CD4-positive, CD25-positive, alpha-beta regulatory T cell (primary cell): Measurements from ENCODE around the gene FBXO8. TPM values are rescaled to one million over a fixed set of nuclear protein-coding genes. Genes with fewer than 3 reads are reported as not detected.

Experiments used
- ATAC-seq, 2 donors: fragments of 150-1000 bp; cut with Tn5 transposase; one replicate each; pipeline ENCODE4 v1.10.0; 2021; ENCODE audit warnings: low read depth in 2 of 2, moderate number of reproducible peaks in 2 of 2, moderate library complexity in 1 of 2
- DNase-seq, 3 donors: peaks; one replicate each; pipeline versions ENCODE4 v3.0.0 to v3.0.0-alpha.2; 2012 to 2022; ENCODE audit warnings: mixed read lengths in 1 of 3
- H3K27ac ChIP-seq: one replicate; pipeline ENCODE4 v1.7.0; 2013; ENCODE audit warnings: mild to moderate bottlenecking, low read length; ENCODE audit not compliant: insufficient read depth, poor library complexity, severe bottlenecking
- H3K27me3 ChIP-seq: one replicate; pipeline ENCODE4 v1.7.0; 2013; ENCODE audit warnings: low read length; ENCODE audit not compliant: control insufficient read depth, insufficient read depth
- H3K36me3 ChIP-seq: one replicate; pipeline ENCODE4 v1.7.0; 2013; ENCODE audit warnings: mild to moderate bottlenecking, low read length, moderate library complexity; ENCODE audit not compliant: control insufficient read depth, insufficient read depth
- H3K4me1 ChIP-seq: 2 replicates; pipeline ENCODE4 v1.7.0; 2013; ENCODE audit warnings: mild to moderate bottlenecking, low read length; ENCODE audit not compliant: insufficient read depth, control insufficient read depth, poor library complexity, severe bottlenecking
- H3K4me3 ChIP-seq: one replicate; pipeline ENCODE4 v1.7.0; 2013; ENCODE audit warnings: low read depth, mild to moderate bottlenecking, low read length, moderate library complexity
- H3K9me3 ChIP-seq, 2 experiments: 1 replicate in 1 of 2; 2 replicates in 1 of 2; pipeline ENCODE4 v1.7.0; 2013; ENCODE audit warnings: low read length in 2 of 2, mild to moderate bottlenecking in 1 of 2, moderate library complexity in 1 of 2; ENCODE audit not compliant: control insufficient read depth in 2 of 2
- H3K27ac Mint-ChIP-seq, 3 donors: one replicate each; pipeline ENCODE4 v1.8.0; 2020 to 2022; ENCODE audit warnings: mild to moderate bottlenecking in 3 of 3, mixed read lengths in 3 of 3, moderate library complexity in 2 of 3
- H3K27me3 Mint-ChIP-seq: one replicate; pipeline ENCODE4 v1.8.0; 2022; ENCODE audit warnings: mild to moderate bottlenecking, mixed read lengths
- H3K36me3 Mint-ChIP-seq: one replicate; pipeline ENCODE4 v1.8.0; 2020; ENCODE audit warnings: mixed read lengths
- H3K4me1 Mint-ChIP-seq, 4 donors: one replicate each; pipeline ENCODE4 v1.8.0; 2020 to 2022; ENCODE audit warnings: mixed read lengths in 4 of 4, mild to moderate bottlenecking in 1 of 4
- H3K4me3 Mint-ChIP-seq, 4 donors: one replicate each; pipeline ENCODE4 v1.8.0; 2020 to 2022; ENCODE audit warnings: mild to moderate bottlenecking in 4 of 4, mixed read lengths in 4 of 4, moderate library complexity in 3 of 4
- H3K9me3 Mint-ChIP-seq, 7 donors: one replicate each; pipeline ENCODE4 v1.8.0; 2020 to 2022; ENCODE audit warnings: mixed read lengths in 7 of 7, mild to moderate bottlenecking in 3 of 7, moderate library complexity in 2 of 7
- polyA plus RNA-seq, 4 donors: library from polyadenylated mRNA; unstranded; fragments of 300-500 nt; fragmentation: Illumina TruSeq; gene quantifications; one replicate each; pipeline ENCODE4 v1.2.3, GENCODE V29; 2021
- total RNA-seq: library from RNA; stranded (reverse); gene quantifications from one replicate; pipeline ENCODE4 v1.2.3, GENCODE V29; 2022

Gene FBXO8
- total and polyA plus RNA-seq, 5 donors from 2014 or later: 14.9 to 26.1 (median 22.0) TPM

GRCh38 chr4:174282836-174283506, 496 bp downstream of the FBXO8 start:
- ATAC-seq (peak; percentile 98), DNase-seq (peak; percentile 78 to 96 (median 86))
- no peaks in the 10 kb centered on the region for H3K27me3 ChIP-seq
- Mint-ChIP-seq H3K27ac (peak overlapping the region; percentile 99 to 100 (median 100)), H3K36me3 (peaks cover 15% of the 10 kb centered on the region), H3K9me3 (peaks cover 0 to 7% (median 0%) of the 10 kb centered on the region in 7 donors), H3K4me3 (peak overlapping the region; percentile 93 to 100 (median 98)), H3K27me3 (no peaks in the 10 kb centered on the region), H3K4me1 (peaks cover 23 to 80% (median 67%) of the 10 kb centered on the region in 4 donors)
- no peaks in the 10 kb centered on the region for H3K9me3 ChIP-seq
- no peaks in the 10 kb centered on the region for H3K36me3 ChIP-seq
- peaks cover 19% of the 10 kb centered on the region for H3K4me1 ChIP-seq
- peak overlapping the region; percentile 98 for H3K27ac ChIP-seq
- H3K4me3 ChIP-seq: peak overlapping the region; percentile 98

DNA sequence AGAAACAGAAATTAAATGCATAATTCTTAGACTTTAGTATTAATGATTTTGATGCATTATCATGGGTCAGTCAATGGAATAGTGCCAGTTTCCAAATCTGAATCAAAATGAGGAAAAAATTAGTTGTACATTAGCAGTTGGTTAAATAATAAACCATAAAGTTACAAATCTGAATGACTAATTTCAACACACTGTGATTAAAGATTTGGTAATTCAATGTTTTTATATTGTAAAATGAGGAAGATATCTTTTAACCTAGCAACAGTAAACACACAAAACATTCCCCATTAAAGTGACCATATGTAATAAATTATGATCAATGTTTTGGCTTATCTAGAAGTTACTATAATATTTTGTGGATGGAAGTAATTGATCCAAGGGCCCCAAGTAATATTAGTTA, 1.6 kb downstream of the FBXO8 start:
- H3K4me3 Mint-ChIP-seq: peak overlapping the region in 3 of 4 donors; percentile 76 to 100 (median 87)
- H3K27ac ChIP-seq: peak overlapping the region; percentile 98
- peaks cover 0 to 7% (median 0%) of the 10 kb centered on the region in 7 donors for H3K9me3 Mint-ChIP-seq
- H3K9me3 ChIP-seq: no peaks in the 10 kb centered on the region
- peaks cover 31 to 81% (median 69%) of the 10 kb centered on the region in 4 donors for H3K4me1 Mint-ChIP-seq
- no peak for DNase-seq
- peaks cover 15% of the 10 kb centered on the region for H3K36me3 Mint-ChIP-seq
- peak overlapping the region; percentile 98 for H3K4me3 ChIP-seq
- ATAC-seq: no peak
- no peaks in the 10 kb centered on the region for H3K36me3 ChIP-seq
- no peaks in the 10 kb centered on the region for H3K27me3 ChIP-seq
- H3K27me3 Mint-ChIP-seq: no peaks in the 10 kb centered on the region
- H3K27ac Mint-ChIP-seq: peak overlapping the region in 1 of 3 donors; percentile 100
- peaks cover 19% of the 10 kb centered on the region for H3K4me1 ChIP-seq

DNA sequence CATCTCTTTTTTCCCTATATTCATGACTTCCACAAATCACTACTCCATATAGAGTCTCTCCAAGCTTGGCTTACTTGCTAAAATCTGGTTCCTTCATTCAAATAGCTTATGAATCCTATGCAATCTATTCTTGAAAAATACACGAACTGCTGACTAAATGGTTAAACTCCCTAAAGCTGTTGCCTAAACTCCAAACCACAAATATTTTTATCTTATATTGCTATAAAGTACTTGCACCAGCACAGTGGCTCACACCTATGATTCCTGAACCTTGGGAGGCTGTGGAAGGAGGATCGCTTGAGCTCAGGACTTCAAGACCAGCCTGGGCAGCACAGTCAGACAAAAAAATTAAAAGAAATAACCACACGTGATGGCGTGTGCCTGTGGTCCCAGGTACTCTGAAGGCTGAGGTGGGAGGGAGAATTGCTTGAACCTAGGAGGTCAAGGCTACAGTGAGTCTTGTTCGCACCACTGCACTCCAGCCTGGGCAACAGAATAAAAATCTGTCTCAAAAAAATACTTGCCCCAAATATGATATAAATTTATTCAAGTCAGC, 2.2 kb downstream of the FBXO8 start:
- Histone ChIP-seq H3K27ac (no peak overlapping the region), H3K27me3 (no peaks in the 10 kb centered on the region), H3K4me1 (peaks cover 19% of the 10 kb centered on the region), H3K9me3 (no peaks in the 10 kb centered on the region), H3K36me3 (no peaks in the 10 kb centered on the region), H3K4me3 (no peak overlapping the region)
- DNase-seq (no peak), ATAC-seq (no peak)
- H3K36me3 Mint-ChIP-seq: peaks cover 15% of the 10 kb centered on the region
- peak overlapping the region; percentile 48 to 79 (median 62) for H3K4me3 Mint-ChIP-seq
- H3K27me3 Mint-ChIP-seq: no peaks in the 10 kb centered on the region
- H3K27ac Mint-ChIP-seq: peak overlapping the region in 1 of 3 donors; percentile 32
- H3K9me3 Mint-ChIP-seq: peaks cover 0 to 7% (median 0%) of the 10 kb centered on the region in 7 donors
- peaks cover 25 to 77% (median 65%) of the 10 kb centered on the region in 4 donors for H3K4me1 Mint-ChIP-seq

- Mint-ChIP-seq H3K4me3 (peak overlapping the region in 3 of 4 donors; percentile 33 to 71 (median 48)), H3K27me3 (no peaks in the 10 kb centered on the region), H3K27ac (peak overlapping the region in 2 of 3 donors; percentile 21 to 24), H3K4me1 (peaks cover 25 to 70% (median 62%) of the 10 kb centered on the region in 4 donors), H3K9me3 (peaks cover 0 to 7% (median 0%) of the 10 kb centered on the region in 7 donors), H3K36me3 (peaks cover 15% of the 10 kb centered on the region)
- Histone ChIP-seq H3K27ac (no peak overlapping the region), H3K36me3 (no peaks in the 10 kb centered on the region), H3K27me3 (no peaks in the 10 kb centered on the region), H3K9me3 (no peaks in the 10 kb centered on the region), H3K4me3 (no peak overlapping the region), H3K4me1 (peaks cover 14% of the 10 kb centered on the region)
- ATAC-seq (no peak), DNase-seq (no peak)
Measured at GRCh38 chr4:174279433-174280155, 3.9 kb downstream of the FBXO8 start.

- peaks cover 9% of the 10 kb centered on the region for H3K4me1 ChIP-seq
- ATAC-seq: no peak
- no peaks in the 10 kb centered on the region for H3K27me3 Mint-ChIP-seq
- H3K4me1 Mint-ChIP-seq: peaks cover 25 to 71% (median 63%) of the 10 kb centered on the region in 4 donors
- no peak overlapping the region for H3K27ac Mint-ChIP-seq
- H3K27ac ChIP-seq: no peak overlapping the region
- peaks cover 15% of the 10 kb centered on the region for H3K36me3 Mint-ChIP-seq
- no peaks in the 10 kb centered on the region for H3K36me3 ChIP-seq
- H3K4me3 ChIP-seq: no peak overlapping the region
- H3K27me3 ChIP-seq: no peaks in the 10 kb centered on the region
- DNase-seq: no peak
- H3K4me3 Mint-ChIP-seq: peak overlapping the region in 1 of 4 donors; percentile 48
- H3K9me3 ChIP-seq: no peaks in the 10 kb centered on the region
- H3K9me3 Mint-ChIP-seq: peaks cover 0 to 7% (median 0%) of the 10 kb centered on the region in 7 donors
Measured at GRCh38 chr4:174278467-174278866, 5.0 kb downstream of the FBXO8 start.

DNA sequence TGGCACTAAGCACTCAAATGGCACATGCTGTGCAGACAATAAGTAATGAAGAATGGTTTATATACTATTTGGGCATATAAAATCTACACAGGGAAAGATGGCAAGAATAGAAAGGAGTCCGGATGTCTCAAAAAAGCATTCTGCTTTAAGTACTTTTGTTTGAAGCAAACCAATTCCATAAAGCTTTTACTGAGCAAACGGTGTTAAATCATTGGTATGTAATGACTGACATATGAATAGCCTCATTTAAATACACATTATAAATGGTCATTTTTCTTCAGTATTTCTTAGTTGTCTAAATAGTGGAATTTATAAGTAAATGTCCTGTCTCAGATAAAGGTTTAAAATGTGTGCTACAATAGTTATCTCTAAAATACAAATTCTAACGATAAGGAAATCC, 6.0 kb downstream of the FBXO8 start:
- no peaks in the 10 kb centered on the region for H3K27me3 Mint-ChIP-seq
- peaks cover 2% of the 10 kb centered on the region for H3K36me3 ChIP-seq
- H3K9me3 Mint-ChIP-seq: peaks cover 0 to 7% (median 0%) of the 10 kb centered on the region in 7 donors
- peaks cover 8% of the 10 kb centered on the region for H3K4me1 ChIP-seq
- H3K27me3 ChIP-seq: no peaks in the 10 kb centered on the region
- H3K4me3 Mint-ChIP-seq: no peak overlapping the region
- H3K4me1 Mint-ChIP-seq: peaks cover 27 to 68% (median 60%) of the 10 kb centered on the region in 4 donors
- peaks cover 15% of the 10 kb centered on the region for H3K36me3 Mint-ChIP-seq
- no peak overlapping the region for H3K27ac ChIP-seq
- no peak overlapping the region for H3K27ac Mint-ChIP-seq
- ATAC-seq: no peak
- DNase-seq: no peak
- H3K4me3 ChIP-seq: no peak overlapping the region
- H3K9me3 ChIP-seq: no peaks in the 10 kb centered on the region

DNA sequence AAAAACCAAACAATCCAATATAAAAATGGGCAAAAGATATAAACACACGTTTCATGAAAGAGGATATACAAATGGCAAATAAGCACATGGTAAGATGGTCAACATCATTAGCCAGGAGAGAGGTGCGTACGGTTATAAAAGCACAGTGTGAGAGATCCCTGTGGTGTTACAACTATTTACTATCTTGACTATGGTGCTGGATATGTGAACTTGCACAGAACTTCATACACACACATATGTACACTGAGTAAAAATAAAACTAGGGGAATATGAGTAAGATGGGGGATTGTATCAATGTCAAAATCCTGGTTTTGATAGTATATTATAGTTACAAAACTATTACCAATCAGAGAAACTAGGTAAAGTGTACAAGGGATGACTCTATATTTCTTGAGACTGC, 8.4 kb downstream of the FBXO8 start:
- Histone ChIP-seq H3K4me3 (no peak overlapping the region), H3K9me3 (no peaks in the 10 kb centered on the region), H3K27ac (no peak overlapping the region), H3K27me3 (no peaks in the 10 kb centered on the region), H3K36me3 (peaks cover 2% of the 10 kb centered on the region), H3K4me1 (peaks cover 5% of the 10 kb centered on the region)
- no peak for ATAC-seq
- no peaks in the 10 kb centered on the region for H3K27me3 Mint-ChIP-seq
- H3K9me3 Mint-ChIP-seq: peaks cover 0 to 7% (median 0%) of the 10 kb centered on the region in 7 donors
- H3K27ac Mint-ChIP-seq: peak overlapping the region in 1 of 3 donors; percentile 1
- H3K36me3 Mint-ChIP-seq: peaks cover 10% of the 10 kb centered on the region
- no peak for DNase-seq
- H3K4me1 Mint-ChIP-seq: peaks cover 27 to 59% (median 47%) of the 10 kb centered on the region in 4 donors
- H3K4me3 Mint-ChIP-seq: no peak overlapping the region
